Upper lobe of left lung (tissue), 6 donors: ENCODE results near the gene MEIS1. TPM values are rescaled to one million over a fixed set of nuclear protein-coding genes. Genes with fewer than 3 reads are reported as not detected.

Source experiments
- ATAC-seq, 2 donors: fragments of 200-7000 bp; cut with Tn5 transposase; one replicate each; pipeline ENCODE4 v1.9.1; 2022; ENCODE audit warnings: mild to moderate bottlenecking in 2 of 2, moderate library complexity in 2 of 2; ENCODE audit not compliant: low FRiP score in 2 of 2
- DNase-seq, 2 donors: peaks; one replicate each; pipeline ENCODE4 v3.0.0-alpha.2; 2019 to 2020
- H3K27ac ChIP-seq, 4 donors: fragments of 200-600 bp; sonication (generic); one replicate each; pipeline ENCODE4 v1.5.1; 2016 to 2019
- H3K27me3 ChIP-seq, 4 donors: fragments of 200-600 bp; sonication (generic); one replicate each; pipeline ENCODE4 v1.5.1; 2017 to 2019
- H3K36me3 ChIP-seq, 4 donors: fragments of 200-600 bp; sonication (generic); one replicate each; pipeline ENCODE4 v1.5.1; 2016 to 2019
- H3K4me1 ChIP-seq, 4 donors: fragments of 200-600 bp; sonication (generic); one replicate each; pipeline ENCODE4 v1.5.1; 2018 to 2019
- H3K4me3 ChIP-seq, 4 donors: fragments of 200-600 bp; sonication (generic); one replicate each; pipeline ENCODE4 v1.5.1; 2017 to 2019; ENCODE audit warnings: mild to moderate bottlenecking in 2 of 4, moderate library complexity in 1 of 4
- H3K9me3 ChIP-seq, 4 donors: fragments of 200-600 bp; sonication (generic); one replicate each; pipeline ENCODE4 v1.5.1; 2018 to 2019
- CTCF ChIP-seq, 6 experiments: fragments of 450-650 bp in 4 of 6; fragments of 200-600 bp in 2 of 6; sonication (generic) in 2 of 6; IDR thresholded peaks; one replicate each; pipeline ENCODE4 v1.5.1; 2016 to 2019; ENCODE audit warnings: antibody characterized with exemption in 6 of 6
- EP300 ChIP-seq, 4 donors: sonication (generic); formaldehyde crosslinking; IDR thresholded peaks; one replicate each; pipeline ENCODE4 v1.5.1; 2017; ENCODE audit warnings: antibody characterized with exemption in 4 of 4, control low read depth in 2 of 4
- POLR2A ChIP-seq, 4 donors: fragments of 450-650 bp; IDR thresholded peaks; one replicate each; pipeline ENCODE4 v1.5.1; 2016 to 2017; ENCODE audit warnings: antibody characterized with exemption in 4 of 4, mild to moderate bottlenecking in 2 of 4
- POLR2AphosphoS5 ChIP-seq, 2 donors: sonication (generic); formaldehyde crosslinking; IDR thresholded peaks; one replicate each; pipeline ENCODE4 v1.5.1; 2017; ENCODE audit warnings: antibody characterized with exemption in 2 of 2
- WGBS, 2 donors: methylation state at CpG; one replicate each; pipeline ENCODE4 v1.1.5; 2017 to 2018; 5-methylcytosine and 5-hydroxymethylcytosine counted together
- total RNA-seq, 6 donors: library from RNA; depleted of rRNA in 4 of 6; stranded (reverse); fragments of >200 nt in 4 of 6; gene quantifications; one replicate each; pipeline versions ENCODE4 v1.1.0 to v1.2.1, GENCODE V29; 2016 to 2021
- donor health status: DM: no; HTN: no; CAD: no; lungs with moderate emphysema.
- donor health status: DM: no; HTN: yes; CAD: no; lungs with severe emphysema.

The MEIS1 gene
- total RNA-seq, 6 donors from 2014 or later, result 23.1 to 43.9 (median 30.0) TPM

DNA sequence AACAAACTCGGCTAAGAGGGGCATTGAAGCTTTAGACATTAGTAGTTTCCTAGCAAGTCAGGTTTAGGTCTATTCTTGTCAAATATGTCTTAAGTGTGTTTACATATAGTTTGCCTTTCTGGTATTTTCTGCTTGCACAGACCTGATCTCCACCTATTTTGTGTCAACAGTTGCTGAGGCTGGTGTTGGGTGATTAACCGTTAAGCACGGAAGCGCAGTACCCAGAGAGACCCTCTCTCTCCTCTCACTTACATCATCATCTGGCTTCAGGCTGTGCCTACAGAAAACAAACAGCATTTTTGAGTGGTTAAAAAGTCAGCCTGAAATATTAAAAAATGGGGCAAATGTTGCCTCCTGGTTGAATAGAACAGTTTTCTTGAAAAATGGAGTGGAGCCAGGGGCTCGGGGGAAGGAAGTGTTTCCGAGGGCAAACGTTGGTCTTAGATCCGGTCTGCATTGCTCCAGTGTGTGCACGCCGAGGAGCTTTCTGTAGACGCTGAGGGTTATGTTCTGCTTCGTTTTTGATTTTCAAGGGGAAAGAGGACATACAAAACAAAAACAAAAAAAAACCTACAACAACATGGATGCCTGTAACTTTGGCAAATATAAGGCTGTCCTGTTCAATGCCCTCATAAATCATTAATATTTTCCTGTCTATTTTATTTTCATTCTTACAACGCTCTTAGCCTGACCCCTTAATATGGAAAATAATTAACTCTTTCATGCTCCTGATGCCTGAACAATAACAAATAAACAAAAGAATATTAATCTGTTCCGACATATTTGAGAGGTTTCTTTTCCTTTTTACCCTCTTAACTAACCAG, 120.8 kb downstream of the MEIS1 start:
- Histone ChIP-seq H3K36me3 (no peaks in the 10 kb centered on the region), H3K27me3 (no peaks in the 10 kb centered on the region), H3K27ac (peak overlapping the region; percentile 16 to 80 (median 56)), H3K4me1 (peaks cover 21 to 32% (median 23%) of the 10 kb centered on the region in 4 donors), H3K9me3 (no peaks in the 10 kb centered on the region), H3K4me3 (peak overlapping the region in 2 of 4 donors; percentile 17 to 18)
- DNase-seq, result no peak
- WGBS, 2 donors, result 5 to 6% methylated on average over 14 of the region's 14 CpGs
- peak in 1 of 2 donors; percentile 46 for ATAC-seq
- TF ChIP-seq EP300 (IDR thresholded peaks at IDR 0.05), result no peak
- no peak for TF ChIP-seq POLR2AphosphoS5 (IDR thresholded peaks at IDR 0.05)
- TF ChIP-seq POLR2A (IDR thresholded peaks at IDR 0.05), result no peak
- no peak for TF ChIP-seq CTCF (IDR thresholded peaks at IDR 0.05)

- Histone ChIP-seq H3K27ac (no peak overlapping the region), H3K4me1 (peaks cover 15 to 25% (median 17%) of the 10 kb centered on the region in 4 donors), H3K4me3 (no peak overlapping the region), H3K9me3 (no peaks in the 10 kb centered on the region), H3K36me3 (no peaks in the 10 kb centered on the region), H3K27me3 (no peaks in the 10 kb centered on the region)
- TF ChIP-seq POLR2A (IDR thresholded peaks at IDR 0.05) (no peak), CTCF (IDR thresholded peaks at IDR 0.05) (no peak), EP300 (IDR thresholded peaks at IDR 0.05) (no peak), POLR2AphosphoS5 (IDR thresholded peaks at IDR 0.05) (no peak)
- DNase-seq, result no peak
- ATAC-seq, result no peak
- 84 to 89% methylated on average over 1 of the region's 1 CpG for WGBS, 2 donors
Measured at GRCh38 chr2:66559672-66560071, 124.7 kb downstream of the MEIS1 start.

GRCh38 chr2:66560683-66561082, 125.8 kb downstream of the MEIS1 start:
- 85 to 87% methylated on average over 2 of the region's 2 CpGs for WGBS, 2 donors
- DNase-seq, result no peak
- Histone ChIP-seq H3K27me3 (no peaks in the 10 kb centered on the region), H3K27ac (no peak overlapping the region), H3K9me3 (no peaks in the 10 kb centered on the region), H3K4me1 (peaks cover 10 to 19% (median 14%) of the 10 kb centered on the region in 4 donors), H3K36me3 (no peaks in the 10 kb centered on the region), H3K4me3 (no peak overlapping the region)
- peak in 1 of 2 donors; percentile 82 for ATAC-seq
- TF ChIP-seq CTCF (IDR thresholded peaks at IDR 0.05) (no peak), POLR2AphosphoS5 (IDR thresholded peaks at IDR 0.05) (no peak), EP300 (IDR thresholded peaks at IDR 0.05) (no peak), POLR2A (IDR thresholded peaks at IDR 0.05) (no peak)

GRCh38 chr2:66561645-66562303, 126.8 kb downstream of the MEIS1 start:
- TF ChIP-seq CTCF (IDR thresholded peaks at IDR 0.05), result no peak
- TF ChIP-seq EP300 (IDR thresholded peaks at IDR 0.05), result no peak
- no peak for TF ChIP-seq POLR2AphosphoS5 (IDR thresholded peaks at IDR 0.05)
- no peak for TF ChIP-seq POLR2A (IDR thresholded peaks at IDR 0.05)
- peaks cover 4 to 8% (median 5%) of the 10 kb centered on the region in 4 donors for H3K4me1 ChIP-seq
- H3K9me3 ChIP-seq, result no peaks in the 10 kb centered on the region
- WGBS, 2 donors, result 10 to 32% methylated on average over 3 of the region's 3 CpGs
- H3K36me3 ChIP-seq, result no peaks in the 10 kb centered on the region
- no peaks in the 10 kb centered on the region for H3K27me3 ChIP-seq
- ATAC-seq, result no peak
- DNase-seq, result no peak
- H3K4me3 ChIP-seq, result no peak overlapping the region
- peak overlapping the region in 3 of 4 donors; percentile 7 to 67 (median 31) for H3K27ac ChIP-seq
